OCI-M2 (cell line): ENCODE results near the gene CLEC4A.
"Not testable (repeated sequence)": the region's sequence is repeated elsewhere in the genome, so short reads cannot be mapped to it uniquely, and the experiment has no call there.

Experiments
- DNase-seq: peaks from one replicate; lab custom pipeline; 2025; ENCODE audit not compliant: unreplicated experiment; lab: John Stamatoyannopoulos, UW

Gene CLEC4A

GRCh38 chr12:8123124-8123912 lies at the start of gene CLEC4A:
Gene CLEC4A (plus strand): TSS chr12:8123617. CDS start chr12:8123879, 262 bp downstream.
- no peak for DNase-seq

- no peak for DNase-seq
Observed at GRCh38 chr12:8075935-8076334, 47.5 kb upstream of the CLEC4A start.

GRCh38 chr12:8076366-8076765 lies 47.1 kb upstream of the CLEC4A start:
- DNase-seq: no peak

- no peak for DNase-seq
Observed at GRCh38 chr12:8077207-8077606, 46.2 kb upstream of the CLEC4A start.

GRCh38 chr12:8078398-8078797 lies 45.0 kb upstream of the CLEC4A start:
- no peak for DNase-seq

GRCh38 chr12:8078916-8079315 lies 44.5 kb upstream of the CLEC4A start:
- DNase-seq: no peak

GRCh38 chr12:8080120-8080519 lies 43.3 kb upstream of the CLEC4A start:
- DNase-seq: no peak

- no peak for DNase-seq
Observed at GRCh38 chr12:8081251-8081920, 42.0 kb upstream of the CLEC4A start.

GRCh38 chr12:8082808-8083100 lies 40.7 kb upstream of the CLEC4A start:
- DNase-seq: no peak

- not testable (repeated sequence) for DNase-seq
Observed at GRCh38 chr12:8084351-8084750, 39.1 kb upstream of the CLEC4A start.

GRCh38 chr12:8087666-8088065 lies 35.8 kb upstream of the CLEC4A start:
- no peak for DNase-seq

- DNase-seq: no peak
Observed at GRCh38 chr12:8088574-8088973, 34.8 kb upstream of the CLEC4A start.

- DNase-seq: not testable (repeated sequence)
Observed at GRCh38 chr12:8089277-8089676, 34.1 kb upstream of the CLEC4A start.

GRCh38 chr12:8089716-8090115 lies 33.7 kb upstream of the CLEC4A start:
- no peak for DNase-seq

GRCh38 chr12:8093291-8093690 lies 30.1 kb upstream of the CLEC4A start:
- no peak for DNase-seq

- DNase-seq: no peak
Observed at GRCh38 chr12:8096281-8096915, 27.0 kb upstream of the CLEC4A start.

GRCh38 chr12:8099235-8099634 lies 24.2 kb upstream of the CLEC4A start:
- no peak for DNase-seq

- peak; percentile 36 for DNase-seq
Observed at GRCh38 chr12:8108808-8109398, 14.5 kb upstream of the CLEC4A start.

GRCh38 chr12:8113117-8113516 lies 10.3 kb upstream of the CLEC4A start:
- DNase-seq: not testable (repeated sequence)

GRCh38 chr12:8120072-8120713 lies 3.2 kb upstream of the CLEC4A start:
- DNase-seq: no peak

- DNase-seq: no peak
Observed at GRCh38 chr12:8127138-8127537, 3.7 kb downstream of the CLEC4A start.
